Natural killer cell (primary cell): Measurements from ENCODE around the gene PCDH20. TPM values are rescaled to one million over a fixed set of nuclear protein-coding genes. Genes with fewer than 3 reads are reported as not detected.
"Not testable (repeated sequence)": the region's sequence is repeated elsewhere in the genome, so short reads cannot be mapped to it uniquely, and the experiment has no call there.

ENCODE experiments used
- ATAC-seq, 3 donors: fragments of 150-1000 bp in 2 of 3; fragments of 200-7000 bp in 1 of 3; cut with Tn5 transposase; 1 replicate in 1 of 3; 2 replicates in 2 of 3; pipeline ENCODE4 v1.10.0; 2021; ENCODE audit warnings: mild to moderate bottlenecking in 2 of 3, moderate library complexity in 2 of 3
- DNase-seq, 2 donors: peaks; one replicate each; pipeline versions ENCODE4 v3.0.0 to v3.0.0-alpha.2; 2013 to 2021; ENCODE audit warnings: mixed read lengths in 1 of 2
- H3K27ac ChIP-seq: one replicate; pipeline ENCODE4 v1.5.1; 2013; ENCODE audit warnings: mild to moderate bottlenecking, low read length
- H3K27me3 ChIP-seq: one replicate; pipeline ENCODE4 v1.6.1; 2013; ENCODE audit warnings: low read length; ENCODE audit not compliant: control insufficient read depth, insufficient read depth
- H3K36me3 ChIP-seq: one replicate; pipeline ENCODE4 v1.6.1; 2013; ENCODE audit warnings: low read length; ENCODE audit not compliant: control insufficient read depth, insufficient read depth
- H3K4me1 ChIP-seq: one replicate; pipeline ENCODE4 v1.6.1; 2013; ENCODE audit warnings: low read length; ENCODE audit not compliant: control insufficient read depth, insufficient read depth
- H3K4me3 ChIP-seq: one replicate; pipeline ENCODE4 v1.5.1; 2013; ENCODE audit warnings: low read length
- H3K9me3 ChIP-seq: one replicate; pipeline ENCODE4 v1.6.1; 2013; ENCODE audit warnings: low read length; ENCODE audit not compliant: control insufficient read depth, insufficient read depth
- H3K27ac Mint-ChIP-seq, 2 donors: one replicate each; pipeline ENCODE4 v1.8.0; 2022; ENCODE audit warnings: mild to moderate bottlenecking in 2 of 2, mixed read lengths in 2 of 2, moderate library complexity in 1 of 2
- H3K27me3 Mint-ChIP-seq, 2 donors: one replicate each; pipeline ENCODE4 v1.8.0; 2022; ENCODE audit warnings: low read depth in 2 of 2, mixed read lengths in 2 of 2
- H3K36me3 Mint-ChIP-seq: one replicate; pipeline ENCODE4 v1.8.0; 2022; ENCODE audit warnings: mixed read lengths
- H3K4me1 Mint-ChIP-seq, 2 donors: one replicate each; pipeline ENCODE4 v1.8.0; 2022; ENCODE audit warnings: mixed read lengths in 2 of 2
- H3K4me3 Mint-ChIP-seq: one replicate; pipeline ENCODE4 v1.8.0; 2022; ENCODE audit warnings: mild to moderate bottlenecking, moderate library complexity, mixed read lengths
- H3K9me3 Mint-ChIP-seq, 2 donors: one replicate each; pipeline ENCODE4 v1.8.0; 2022; ENCODE audit warnings: mixed read lengths in 2 of 2
- WGBS: methylation state at CpG from one replicate; pipeline ENCODE4 v1.1.7; 2013; ENCODE audit warnings: missing lambda C conversion rate; ENCODE audit not compliant: insufficient coverage; 5-methylcytosine and 5-hydroxymethylcytosine counted together
- intact Hi-C: fragments of 100-400 bp; cut with micrococcal nuclease; formaldehyde crosslinking; loops from one replicate; pipeline ENCODE4 v1.14.2; 2022
- total RNA-seq, 4 donors: library from RNA; stranded (reverse); fragments of 120-200 nt in 1 of 4; gene quantifications; one replicate each; pipeline versions ENCODE4 v1.2.3 to v1.2.4, GENCODE V29; 2013 to 2022
- TF ChIP-seq, protein P1 (sequence below): fragments of 200-600 bp; IDR thresholded peaks from one replicate; pipeline ENCODE4 v1.8.0; 2022; ENCODE audit warnings: antibody characterized with exemption

PCDH20 gene
- total RNA-seq, 3 donors from 2014 or later (not counting 1 experiment from before 2014, with no cell fraction given), result not detected

GRCh38 chr13:61387694-61388093 is 28.0 kb downstream of the PCDH20 start:
- intact Hi-C loops, result no loop called here
- Histone ChIP-seq H3K36me3 (no peaks in the 10 kb centered on the region), H3K27me3 (no peaks in the 10 kb centered on the region), H3K9me3 (no peaks in the 10 kb centered on the region), H3K4me1 (no peaks in the 10 kb centered on the region), H3K4me3 (no peak overlapping the region), H3K27ac (no peak overlapping the region)
- H3K9me3 Mint-ChIP-seq, result peaks cover 15% of the 10 kb centered on the region in 2 donors
- H3K27me3 Mint-ChIP-seq, result no peaks in the 10 kb centered on the region
- no peak for DNase-seq
- H3K4me1 Mint-ChIP-seq, result no peaks in the 10 kb centered on the region
- ATAC-seq, result no peak
- H3K36me3 Mint-ChIP-seq, result no peaks in the 10 kb centered on the region
- WGBS, result 64% methylated on average over 3 of the region's 3 CpGs
- H3K27ac Mint-ChIP-seq, result no peak overlapping the region
- TF ChIP-seq, protein P1, sequence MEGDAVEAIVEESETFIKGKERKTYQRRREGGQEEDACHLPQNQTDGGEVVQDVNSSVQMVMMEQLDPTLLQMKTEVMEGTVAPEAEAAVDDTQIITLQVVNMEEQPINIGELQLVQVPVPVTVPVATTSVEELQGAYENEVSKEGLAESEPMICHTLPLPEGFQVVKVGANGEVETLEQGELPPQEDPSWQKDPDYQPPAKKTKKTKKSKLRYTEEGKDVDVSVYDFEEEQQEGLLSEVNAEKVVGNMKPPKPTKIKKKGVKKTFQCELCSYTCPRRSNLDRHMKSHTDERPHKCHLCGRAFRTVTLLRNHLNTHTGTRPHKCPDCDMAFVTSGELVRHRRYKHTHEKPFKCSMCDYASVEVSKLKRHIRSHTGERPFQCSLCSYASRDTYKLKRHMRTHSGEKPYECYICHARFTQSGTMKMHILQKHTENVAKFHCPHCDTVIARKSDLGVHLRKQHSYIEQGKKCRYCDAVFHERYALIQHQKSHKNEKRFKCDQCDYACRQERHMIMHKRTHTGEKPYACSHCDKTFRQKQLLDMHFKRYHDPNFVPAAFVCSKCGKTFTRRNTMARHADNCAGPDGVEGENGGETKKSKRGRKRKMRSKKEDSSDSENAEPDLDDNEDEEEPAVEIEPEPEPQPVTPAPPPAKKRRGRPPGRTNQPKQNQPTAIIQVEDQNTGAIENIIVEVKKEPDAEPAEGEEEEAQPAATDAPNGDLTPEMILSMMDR, result no peak
- no peak overlapping the region for H3K4me3 Mint-ChIP-seq

DNA sequence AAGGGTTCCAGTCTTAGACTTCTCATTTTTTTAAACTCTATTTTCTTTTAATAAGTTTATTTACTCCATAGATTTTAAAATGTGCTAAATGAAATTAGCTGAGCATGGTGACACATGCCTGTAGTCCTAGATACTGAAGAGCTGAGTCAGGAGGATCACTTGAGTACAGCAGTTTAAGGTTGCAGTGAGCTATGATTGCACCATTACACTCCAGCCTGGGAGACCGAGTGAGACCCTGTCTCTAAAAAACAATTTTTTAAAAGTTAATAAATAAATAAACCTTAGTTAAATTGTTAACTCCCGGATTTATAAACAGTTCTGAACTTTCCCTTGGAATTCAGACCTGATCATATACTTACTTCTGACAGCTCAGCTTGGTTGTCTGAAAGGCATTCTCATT is 32.5 kb downstream of the PCDH20 start:
- H3K4me1 Mint-ChIP-seq, result no peaks in the 10 kb centered on the region
- H3K27me3 Mint-ChIP-seq, result no peaks in the 10 kb centered on the region
- H3K9me3 ChIP-seq, result no peaks in the 10 kb centered on the region
- 83% methylated on average over 2 of the region's 2 CpGs for WGBS
- H3K27ac ChIP-seq, result no peak overlapping the region
- no peak overlapping the region for H3K27ac Mint-ChIP-seq
- intact Hi-C loops, result no loop called here
- no peaks in the 10 kb centered on the region for H3K27me3 ChIP-seq
- no peaks in the 10 kb centered on the region for H3K36me3 Mint-ChIP-seq
- DNase-seq, result no peak
- TF ChIP-seq, protein P1, result no peak
- H3K4me3 Mint-ChIP-seq, result no peak overlapping the region
- no peak for ATAC-seq
- H3K36me3 ChIP-seq, result no peaks in the 10 kb centered on the region
- no peak overlapping the region for H3K4me3 ChIP-seq
- peaks cover 12 to 18% of the 10 kb centered on the region in 2 donors for H3K9me3 Mint-ChIP-seq
- no peaks in the 10 kb centered on the region for H3K4me1 ChIP-seq

DNA sequence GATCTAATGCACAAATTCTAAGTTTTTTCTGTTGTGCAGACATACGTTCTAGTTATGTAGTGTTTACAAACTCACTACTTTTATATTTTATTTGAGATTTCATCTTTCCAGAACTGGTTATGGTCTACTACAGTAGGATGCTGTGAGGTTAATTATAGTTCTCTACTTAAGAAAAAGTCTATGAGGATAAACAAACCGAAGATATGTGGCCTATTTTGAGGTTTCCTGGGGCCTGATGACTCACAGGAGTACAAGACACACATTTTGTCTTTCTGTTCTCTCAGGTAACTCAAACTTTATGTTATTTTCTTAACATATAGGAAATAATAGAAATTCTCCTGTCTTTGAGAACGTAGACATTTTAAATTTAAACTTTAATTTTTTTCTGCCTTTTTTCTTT is 45.1 kb downstream of the PCDH20 start:
- Histone ChIP-seq H3K27ac (no peak overlapping the region), H3K9me3 (no peaks in the 10 kb centered on the region), H3K4me1 (no peaks in the 10 kb centered on the region), H3K27me3 (no peaks in the 10 kb centered on the region), H3K4me3 (no peak overlapping the region), H3K36me3 (no peaks in the 10 kb centered on the region)
- no peak overlapping the region for H3K27ac Mint-ChIP-seq
- peaks cover 15% of the 10 kb centered on the region in 2 donors for H3K9me3 Mint-ChIP-seq
- no peaks in the 10 kb centered on the region for H3K36me3 Mint-ChIP-seq
- 64% methylated on average over 2 of the region's 3 CpGs for WGBS
- ATAC-seq (no peak), DNase-seq (no peak)
- intact Hi-C loops, result no loop called here
- TF ChIP-seq, protein P1, result no peak
- H3K4me1 Mint-ChIP-seq, result no peaks in the 10 kb centered on the region
- no peaks in the 10 kb centered on the region for H3K27me3 Mint-ChIP-seq
- H3K4me3 Mint-ChIP-seq, result no peak overlapping the region

- H3K27me3 Mint-ChIP-seq, DNase-seq, H3K27ac ChIP-seq, H3K27me3 ChIP-seq, H3K36me3 Mint-ChIP-seq, H3K4me1 Mint-ChIP-seq, H3K4me3 Mint-ChIP-seq, H3K9me3 ChIP-seq, H3K36me3 ChIP-seq, ATAC-seq, H3K4me1 ChIP-seq, H3K27ac Mint-ChIP-seq, intact Hi-C loops, H3K4me3 ChIP-seq: not testable (repeated sequence)
- H3K9me3 Mint-ChIP-seq, result peaks cover 19 to 22% of the 10 kb centered on the region in 2 donors
- WGBS, result 85% methylated on average over 5 of the region's 5 CpGs
These were observed 51.0 kb downstream of the PCDH20 start for GRCh38 chr13:61364690-61365089.
